Calu3 (cell line): ENCODE results near the gene CCNK. TPM values are rescaled to one million over a fixed set of nuclear protein-coding genes. Genes with fewer than 3 reads are reported as not detected.

Source experiments
- BruUV-seq: library from RNA; stranded (reverse); fragments of 400-500 nt; replicated peaks from 2 replicates; lab custom pipeline; 2021; lab: Mats Ljungman, UMichigan
- CTCF ChIA-PET: fragments of 300-600 bp; sonication (Branson Sonifier 250); formaldehyde crosslinking; loops from one replicate; lab custom pipeline; 2022; ENCODE audit warnings: antibody characterized with exemption; lab: Charles Lee
- DNase-seq: peaks from one replicate; pipeline ENCODE4 v3.0.0; 2022
- H3K27ac Mint-ChIP-seq: one replicate; pipeline ENCODE4 v1.8.0; 2022; ENCODE audit warnings: mixed read lengths; ENCODE audit not compliant: unreplicated experiment
- H3K27me3 Mint-ChIP-seq: one replicate; pipeline ENCODE4 v1.8.0; 2022; ENCODE audit warnings: mixed read lengths; ENCODE audit not compliant: unreplicated experiment
- H3K36me3 Mint-ChIP-seq: one replicate; pipeline ENCODE4 v1.8.0; 2022; ENCODE audit warnings: mild to moderate bottlenecking, moderate library complexity, mixed read lengths; ENCODE audit not compliant: insufficient read depth, unreplicated experiment
- H3K4me1 Mint-ChIP-seq: one replicate; pipeline ENCODE4 v1.8.0; 2022; ENCODE audit warnings: mild to moderate bottlenecking, low read depth, mixed read lengths; ENCODE audit not compliant: unreplicated experiment
- H3K4me3 Mint-ChIP-seq: one replicate; pipeline ENCODE4 v1.8.0; 2022; ENCODE audit warnings: mild to moderate bottlenecking, low read depth, moderate library complexity, mixed read lengths; ENCODE audit not compliant: unreplicated experiment
- H3K9me3 Mint-ChIP-seq: one replicate; pipeline ENCODE4 v1.8.0; 2022; ENCODE audit warnings: low read depth, mixed read lengths; ENCODE audit not compliant: unreplicated experiment
- intact Hi-C: fragments of 100-400 bp; cut with micrococcal nuclease; formaldehyde crosslinking; loops from one replicate; pipeline ENCODE4 v1.10.0; 2022; ENCODE audit not compliant: unreplicated experiment
- total RNA-seq: library from RNA; stranded (reverse); gene quantifications from 2 replicates; pipeline ENCODE4 v1.2.3, GENCODE V29; 2022
- TF ChIP-seq, protein P1 (sequence below): fragments of 200-600 bp; IDR thresholded peaks from one replicate; pipeline ENCODE4 v1.8.0; 2022; ENCODE audit warnings: antibody characterized with exemption; ENCODE audit not compliant: unreplicated experiment

The CCNK gene
- total RNA-seq, 1 experiment from 2014 or later = 71.5 TPM

DNA sequence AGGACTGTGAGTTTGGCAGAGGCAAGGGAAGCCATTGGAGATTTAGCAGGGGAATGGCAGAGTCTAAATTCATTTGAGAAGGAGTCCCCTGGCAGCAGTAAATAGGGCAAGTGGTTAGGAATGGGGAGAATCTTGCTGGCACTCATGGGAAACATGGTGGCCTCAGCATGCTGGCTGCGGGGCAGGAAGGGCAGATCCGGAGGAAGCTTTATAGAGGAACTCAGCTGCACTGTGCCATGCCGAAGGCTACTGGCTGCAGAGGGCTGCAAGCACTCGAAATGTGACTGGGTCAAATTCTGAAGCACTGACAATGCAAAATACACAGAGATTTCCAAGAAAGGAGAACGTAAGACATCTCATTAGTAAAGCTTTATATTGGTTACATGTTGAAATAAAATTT lies 23.9 kb downstream of the CCNK start:
- no peak overlapping the region for H3K27ac Mint-ChIP-seq
- no peak for DNase-seq
- H3K36me3 Mint-ChIP-seq = peaks cover 60% of the 10 kb centered on the region
- no peaks in the 10 kb centered on the region for H3K27me3 Mint-ChIP-seq
- H3K4me1 Mint-ChIP-seq = no peaks in the 10 kb centered on the region
- intact Hi-C loops = no loop called here
- TF ChIP-seq, protein P1, sequence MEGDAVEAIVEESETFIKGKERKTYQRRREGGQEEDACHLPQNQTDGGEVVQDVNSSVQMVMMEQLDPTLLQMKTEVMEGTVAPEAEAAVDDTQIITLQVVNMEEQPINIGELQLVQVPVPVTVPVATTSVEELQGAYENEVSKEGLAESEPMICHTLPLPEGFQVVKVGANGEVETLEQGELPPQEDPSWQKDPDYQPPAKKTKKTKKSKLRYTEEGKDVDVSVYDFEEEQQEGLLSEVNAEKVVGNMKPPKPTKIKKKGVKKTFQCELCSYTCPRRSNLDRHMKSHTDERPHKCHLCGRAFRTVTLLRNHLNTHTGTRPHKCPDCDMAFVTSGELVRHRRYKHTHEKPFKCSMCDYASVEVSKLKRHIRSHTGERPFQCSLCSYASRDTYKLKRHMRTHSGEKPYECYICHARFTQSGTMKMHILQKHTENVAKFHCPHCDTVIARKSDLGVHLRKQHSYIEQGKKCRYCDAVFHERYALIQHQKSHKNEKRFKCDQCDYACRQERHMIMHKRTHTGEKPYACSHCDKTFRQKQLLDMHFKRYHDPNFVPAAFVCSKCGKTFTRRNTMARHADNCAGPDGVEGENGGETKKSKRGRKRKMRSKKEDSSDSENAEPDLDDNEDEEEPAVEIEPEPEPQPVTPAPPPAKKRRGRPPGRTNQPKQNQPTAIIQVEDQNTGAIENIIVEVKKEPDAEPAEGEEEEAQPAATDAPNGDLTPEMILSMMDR = no peak
- no peak overlapping the region for H3K4me3 Mint-ChIP-seq
- CTCF ChIA-PET = no interaction called here
- H3K9me3 Mint-ChIP-seq = no peaks in the 10 kb centered on the region
- no TSS peak for BruUV-seq

DNA sequence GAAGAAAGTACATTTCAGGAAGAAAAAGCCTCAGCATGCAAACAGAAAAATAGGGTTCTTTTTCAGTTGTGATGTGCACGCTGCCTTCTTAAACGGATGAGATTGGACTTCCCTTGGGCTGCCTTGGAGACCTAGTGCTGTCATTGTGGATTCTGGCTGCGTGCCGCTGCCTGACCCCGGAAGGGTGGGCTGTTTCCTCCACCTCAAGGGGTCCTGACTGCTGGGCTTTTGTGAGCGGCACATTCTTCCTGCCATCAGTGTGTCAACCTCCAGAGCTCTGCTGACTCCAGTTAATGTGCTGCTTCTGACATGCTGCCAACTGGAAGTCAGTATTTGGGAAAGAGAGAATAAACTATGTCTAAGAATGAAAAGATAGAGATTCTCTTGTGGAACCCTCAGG lies 25.1 kb downstream of the CCNK start:
- Mint-ChIP-seq H3K36me3 (peaks cover 60% of the 10 kb centered on the region), H3K9me3 (no peaks in the 10 kb centered on the region), H3K27ac (peak overlapping the region; percentile 18), H3K4me1 (no peaks in the 10 kb centered on the region), H3K27me3 (no peaks in the 10 kb centered on the region), H3K4me3 (no peak overlapping the region)
- DNase-seq = no peak
- intact Hi-C loops = no loop called here
- TF ChIP-seq, protein P1 = no peak
- CTCF ChIA-PET = no interaction called here
- no TSS peak for BruUV-seq

- Mint-ChIP-seq H3K9me3 (no peaks in the 10 kb centered on the region), H3K4me3 (no peak overlapping the region), H3K27me3 (no peaks in the 10 kb centered on the region), H3K4me1 (no peaks in the 10 kb centered on the region), H3K27ac (no peak overlapping the region), H3K36me3 (peaks cover 58% of the 10 kb centered on the region)
- DNase-seq = no peak
- intact Hi-C loops = no loop called here
- TF ChIP-seq, protein P1 = no peak
- no TSS peak for BruUV-seq
- CTCF ChIA-PET = no interaction called here
Measured at GRCh38 chr14:99507860-99508640, 26.8 kb downstream of the CCNK start.

GRCh38 chr14:99508896-99509629 lies 27.9 kb downstream of the CCNK start:
- H3K27me3 Mint-ChIP-seq = no peaks in the 10 kb centered on the region
- intact Hi-C loops = no loop called here
- no peaks in the 10 kb centered on the region for H3K4me1 Mint-ChIP-seq
- CTCF ChIA-PET = no interaction called here
- no peaks in the 10 kb centered on the region for H3K9me3 Mint-ChIP-seq
- H3K4me3 Mint-ChIP-seq = no peak overlapping the region
- no TSS peak for BruUV-seq
- no peak overlapping the region for H3K27ac Mint-ChIP-seq
- no peak for DNase-seq
- TF ChIP-seq, protein P1 = no peak
- H3K36me3 Mint-ChIP-seq = peaks cover 61% of the 10 kb centered on the region
